GM12872 (cell line): ENCODE data around the gene PSTPIP1.

Source experiments
- CTCF ChIP-seq: IDR thresholded peaks from 3 replicates; pipeline ENCODE4 v1.5.1; 2011; ENCODE audit warnings: low read depth, mild to moderate bottlenecking, low read length, moderate library complexity; ENCODE audit not compliant: insufficient read depth

The PSTPIP1 gene

GRCh38 chr15:76988867-76989780 is 5.8 kb upstream of the PSTPIP1 start:
- no peak for TF ChIP-seq CTCF

GRCh38 chr15:76991048-76991447 is 3.9 kb upstream of the PSTPIP1 start:
- TF ChIP-seq CTCF: no peak

GRCh38 chr15:76991741-76992645 is 2.9 kb upstream of the PSTPIP1 start:
- TF ChIP-seq CTCF: no peak

GRCh38 chr15:76993114-76993725 is 1.7 kb upstream of the PSTPIP1 start:
- no peak for TF ChIP-seq CTCF

- no peak for TF ChIP-seq CTCF
These were observed 925 bp upstream of the PSTPIP1 start for GRCh38 chr15:76994001-76994400.

GRCh38 chr15:76994496-76994895 is 430 bp upstream of the PSTPIP1 start:
- TF ChIP-seq CTCF: no peak

GRCh38 chr15:76996076-76996525 is 1.2 kb downstream of the PSTPIP1 start:
- TF ChIP-seq CTCF: no peak
